ENCODE data around the gene ATP8A2. TPM values are rescaled to one million over a fixed set of nuclear protein-coding genes. Genes with fewer than 3 reads are reported as not detected.

Gene ATP8A2
- total RNA-seq, 1 experiment from 2014 or later: not detected

- Histone ChIP-seq H3K9me3 (ENCODE audit: insufficient read depth, low read depth) (no peaks in the 10 kb centered on the region), H3K27ac (no peak overlapping the region), H3F3A (ENCODE audit: insufficient read depth, low read depth) (no peaks in the 10 kb centered on the region), H3K4me3 (no peak overlapping the region), H3K79me2 (ENCODE audit: low read depth) (no peaks in the 10 kb centered on the region), H3K4me2 (no peak overlapping the region), H4K20me1 (ENCODE audit: insufficient read depth) (no peaks in the 10 kb centered on the region), H3K36me3 (ENCODE audit: low read depth) (no peaks in the 10 kb centered on the region), H3K4me1 (replicated peaks; ENCODE audit: insufficient read depth) (no peaks in the 10 kb centered on the region), H2AFZ (no peak overlapping the region), H3K9me2 (ENCODE audit: insufficient read depth) (no peaks in the 10 kb centered on the region), H3K27me3 (ENCODE audit: insufficient read depth, low read depth) (peaks cover 64% of the 10 kb centered on the region)
- no peak for TF ChIP-seq CTCF (conservative IDR thresholded peaks at IDR 0.05)
- TF ChIP-seq EZH2 (IDR thresholded peaks at IDR 0.05; ENCODE audit: low read depth): no peak
- no TSS peak for BruUV-seq (replicated peaks)
- CTCF ChIA-PET: no interaction called here
- intact Hi-C loops (cut with micrococcal nuclease; ENCODE audit: unreplicated experiment): no loop called here
- no peak for DNase-seq
- POLR2A ChIA-PET (ENCODE audit: unreplicated experiment): no interaction called here
Observed at GRCh38 chr13:25768376-25768775, 396.6 kb downstream of the ATP8A2 start.

GRCh38 chr13:25768838-25769237, 397.1 kb downstream of the ATP8A2 start:
- Histone ChIP-seq H3K9me3 (ENCODE audit: insufficient read depth, low read depth) (no peaks in the 10 kb centered on the region), H3K4me3 (no peak overlapping the region), H3K4me2 (no peak overlapping the region), H3K27me3 (ENCODE audit: insufficient read depth, low read depth) (peaks cover 62% of the 10 kb centered on the region), H3K36me3 (ENCODE audit: low read depth) (no peaks in the 10 kb centered on the region), H3K4me1 (replicated peaks; ENCODE audit: insufficient read depth) (no peaks in the 10 kb centered on the region), H4K20me1 (ENCODE audit: insufficient read depth) (no peaks in the 10 kb centered on the region), H3K9me2 (ENCODE audit: insufficient read depth) (no peaks in the 10 kb centered on the region), H3F3A (ENCODE audit: insufficient read depth, low read depth) (no peaks in the 10 kb centered on the region), H3K27ac (no peak overlapping the region), H2AFZ (no peak overlapping the region), H3K79me2 (ENCODE audit: low read depth) (no peaks in the 10 kb centered on the region)
- intact Hi-C loops (cut with micrococcal nuclease; ENCODE audit: unreplicated experiment): no loop called here
- DNase-seq: no peak
- no TSS peak for BruUV-seq (replicated peaks)
- ChIA-PET CTCF (no interaction called here), POLR2A (ENCODE audit: unreplicated experiment) (no interaction called here)
- TF ChIP-seq EZH2 (IDR thresholded peaks at IDR 0.05; ENCODE audit: low read depth) (no peak), CTCF (conservative IDR thresholded peaks at IDR 0.05) (no peak)

- DNase-seq: no peak
- Histone ChIP-seq H3K4me3 (no peak overlapping the region), H3F3A (ENCODE audit: insufficient read depth, low read depth) (no peaks in the 10 kb centered on the region), H2AFZ (no peak overlapping the region), H3K79me2 (ENCODE audit: low read depth) (no peaks in the 10 kb centered on the region), H3K27ac (no peak overlapping the region), H3K4me2 (no peak overlapping the region), H3K36me3 (ENCODE audit: low read depth) (no peaks in the 10 kb centered on the region), H3K4me1 (replicated peaks; ENCODE audit: insufficient read depth) (no peaks in the 10 kb centered on the region), H3K9me3 (ENCODE audit: insufficient read depth, low read depth) (no peaks in the 10 kb centered on the region), H4K20me1 (ENCODE audit: insufficient read depth) (no peaks in the 10 kb centered on the region), H3K27me3 (ENCODE audit: insufficient read depth, low read depth) (peaks cover 46% of the 10 kb centered on the region), H3K9me2 (ENCODE audit: insufficient read depth) (no peaks in the 10 kb centered on the region)
- BruUV-seq (replicated peaks): no TSS peak
- intact Hi-C loops (cut with micrococcal nuclease; ENCODE audit: unreplicated experiment): no loop called here
- TF ChIP-seq CTCF (conservative IDR thresholded peaks at IDR 0.05) (no peak), EZH2 (IDR thresholded peaks at IDR 0.05; ENCODE audit: low read depth) (no peak)
- ChIA-PET POLR2A (ENCODE audit: unreplicated experiment) (no interaction called here), CTCF (no interaction called here)
Observed at GRCh38 chr13:25770601-25771000, 398.8 kb downstream of the ATP8A2 start.
